Neural progenitor cell (in vitro differentiated cells): Measurements from ENCODE around the gene RAN. TPM values are rescaled to one million over a fixed set of nuclear protein-coding genes. Genes with fewer than 3 reads are reported as not detected.

ENCODE experiments used
- DNase-seq: peaks from one replicate; pipeline ENCODE4 v3.0.0-alpha.2; 2016; ENCODE audit warnings: low spot score
- H2AFZ ChIP-seq: fragments of 200-600 bp; sonication (generic); replicated peaks from 2 replicates; pipeline ENCODE4 v1.6.1; 2016; ENCODE audit warnings: antibody characterized with exemption
- H3F3A ChIP-seq: fragments of 200-600 bp; sonication (generic); 2 replicates; pipeline ENCODE4 v1.6.1; 2016; ENCODE audit warnings: antibody characterized with exemption, low read depth
- H3K27ac ChIP-seq: fragments of 200-600 bp; sonication (generic); 2 replicates; pipeline ENCODE4 v1.5.1; 2016; ENCODE audit warnings: mild to moderate bottlenecking
- H3K27me3 ChIP-seq: fragments of 200-600 bp; sonication (generic); 2 replicates; pipeline ENCODE4 v1.6.1; 2016; ENCODE audit warnings: mild to moderate bottlenecking, moderate library complexity
- H3K36me3 ChIP-seq: fragments of 200-600 bp; sonication (generic); 2 replicates; pipeline ENCODE4 v1.5.1; 2016
- H3K4me1 ChIP-seq: fragments of 200-600 bp; sonication (generic); 2 replicates; pipeline ENCODE4 v1.6.1; 2016; ENCODE audit warnings: mixed run types
- H3K4me2 ChIP-seq: fragments of 200-600 bp; sonication (generic); 2 replicates; pipeline ENCODE4 v1.6.1; 2016
- H3K4me3 ChIP-seq: fragments of 200-600 bp; sonication (generic); 2 replicates; pipeline ENCODE4 v1.5.1; 2016
- H3K79me2 ChIP-seq: fragments of 200-600 bp; sonication (generic); 2 replicates; pipeline ENCODE4 v1.6.1; 2016; ENCODE audit warnings: low read depth
- H3K9ac ChIP-seq: fragments of 200-600 bp; sonication (generic); 2 replicates; pipeline ENCODE4 v1.6.1; 2016
- H3K9me3 ChIP-seq: fragments of 200-600 bp; sonication (generic); 2 replicates; pipeline ENCODE4 v1.5.1; 2016; ENCODE audit warnings: low read depth
- H4K20me1 ChIP-seq: fragments of 200-600 bp; sonication (generic); 2 replicates; pipeline ENCODE4 v1.6.1; 2016; ENCODE audit warnings: low read depth
- H3K27ac Mint-ChIP-seq: 3 replicates; pipeline ENCODE4 v1.8.0; 2021; ENCODE audit warnings: mixed read lengths
- H3K27me3 Mint-ChIP-seq: 2 replicates; pipeline ENCODE4 v1.8.0; 2022; ENCODE audit warnings: low read depth, mild to moderate bottlenecking, inconsistent platforms, moderate library complexity, mixed read lengths; ENCODE audit not compliant: insufficient read depth
- H3K36me3 Mint-ChIP-seq: 3 replicates; pipeline ENCODE4 v1.8.0; 2021; ENCODE audit warnings: mixed read lengths
- H3K4me1 Mint-ChIP-seq: 3 replicates; pipeline ENCODE4 v1.8.0; 2021; ENCODE audit warnings: mixed read lengths
- H3K4me3 Mint-ChIP-seq: 3 replicates; pipeline ENCODE4 v1.8.0; 2021; ENCODE audit warnings: mild to moderate bottlenecking, moderate library complexity, mixed read lengths
- H3K9me3 Mint-ChIP-seq: 3 replicates; pipeline ENCODE4 v1.8.0; 2020; ENCODE audit warnings: mixed read lengths
- EZH2 ChIP-seq: fragments of 200-600 bp; sonication (generic); IDR thresholded peaks from 2 replicates; pipeline ENCODE4 v1.6.1; 2017; ENCODE audit warnings: antibody characterized with exemption, mild to moderate bottlenecking, moderate library complexity
- EZH2phosphoT487 ChIP-seq: fragments of 200-600 bp; sonication (generic); IDR thresholded peaks from 2 replicates; pipeline ENCODE4 v1.6.1; 2017; ENCODE audit warnings: antibody characterized with exemption
- total RNA-seq: library from RNA; depleted of rRNA; stranded (reverse); fragments of >200 nt; gene quantifications from 2 replicates; pipeline ENCODE4 v1.2.3, GENCODE V29; 2015; ENCODE audit warnings: low replicate concordance
- TF ChIP-seq, protein P1 (sequence below): fragments of 200-600 bp; sonication (generic); IDR thresholded peaks from 2 replicates; pipeline ENCODE4 v1.5.1; 2017; ENCODE audit warnings: antibody characterized with exemption, mild to moderate bottlenecking

The RAN gene
- total RNA-seq, 1 donor from 2014 or later, result 1,370 TPM

DNA sequence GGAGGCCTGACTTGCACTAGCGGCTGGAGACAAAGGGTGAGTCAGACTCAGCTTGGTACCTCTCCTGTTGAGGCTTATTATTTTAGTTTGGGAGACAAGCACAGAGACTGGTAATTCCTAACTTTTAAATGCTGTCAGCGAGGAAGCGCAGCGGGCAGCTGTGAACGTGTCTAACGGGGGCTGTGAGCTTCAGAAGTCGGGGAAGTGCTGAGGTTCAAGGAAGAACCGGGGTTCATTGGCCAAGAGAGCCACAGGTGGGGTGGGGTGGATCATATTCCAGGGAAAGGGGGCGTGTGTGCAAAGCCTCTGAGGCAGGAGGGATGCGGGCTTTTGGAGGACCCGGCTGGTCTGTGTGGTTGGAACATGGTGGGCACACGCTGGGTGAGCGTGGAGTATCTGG is 45.7 kb downstream of the RAN start:
- Mint-ChIP-seq H3K4me1 (peaks cover 10% of the 10 kb centered on the region), H3K27ac (no peak overlapping the region), H3K9me3 (peaks cover 8% of the 10 kb centered on the region), H3K36me3 (no peaks in the 10 kb centered on the region), H3K4me3 (no peak overlapping the region), H3K27me3 (peaks cover 24% of the 10 kb centered on the region)
- H3K4me2 ChIP-seq, result no peak overlapping the region
- H3K4me1 ChIP-seq, result peaks cover 8% of the 10 kb centered on the region
- no peaks in the 10 kb centered on the region for H3F3A ChIP-seq
- no peaks in the 10 kb centered on the region for H3K36me3 ChIP-seq
- H2AFZ ChIP-seq, result no peak overlapping the region
- H3K27me3 ChIP-seq, result peaks cover 18% of the 10 kb centered on the region
- H4K20me1 ChIP-seq, result no peaks in the 10 kb centered on the region
- H3K9ac ChIP-seq, result no peak overlapping the region
- no peak for DNase-seq
- H3K9me3 ChIP-seq, result no peaks in the 10 kb centered on the region
- no peaks in the 10 kb centered on the region for H3K79me2 ChIP-seq
- H3K4me3 ChIP-seq, result no peak overlapping the region
- H3K27ac ChIP-seq, result no peak overlapping the region
- TF ChIP-seq EZH2 (no peak), EZH2phosphoT487 (no peak)
- TF ChIP-seq, protein P1, sequence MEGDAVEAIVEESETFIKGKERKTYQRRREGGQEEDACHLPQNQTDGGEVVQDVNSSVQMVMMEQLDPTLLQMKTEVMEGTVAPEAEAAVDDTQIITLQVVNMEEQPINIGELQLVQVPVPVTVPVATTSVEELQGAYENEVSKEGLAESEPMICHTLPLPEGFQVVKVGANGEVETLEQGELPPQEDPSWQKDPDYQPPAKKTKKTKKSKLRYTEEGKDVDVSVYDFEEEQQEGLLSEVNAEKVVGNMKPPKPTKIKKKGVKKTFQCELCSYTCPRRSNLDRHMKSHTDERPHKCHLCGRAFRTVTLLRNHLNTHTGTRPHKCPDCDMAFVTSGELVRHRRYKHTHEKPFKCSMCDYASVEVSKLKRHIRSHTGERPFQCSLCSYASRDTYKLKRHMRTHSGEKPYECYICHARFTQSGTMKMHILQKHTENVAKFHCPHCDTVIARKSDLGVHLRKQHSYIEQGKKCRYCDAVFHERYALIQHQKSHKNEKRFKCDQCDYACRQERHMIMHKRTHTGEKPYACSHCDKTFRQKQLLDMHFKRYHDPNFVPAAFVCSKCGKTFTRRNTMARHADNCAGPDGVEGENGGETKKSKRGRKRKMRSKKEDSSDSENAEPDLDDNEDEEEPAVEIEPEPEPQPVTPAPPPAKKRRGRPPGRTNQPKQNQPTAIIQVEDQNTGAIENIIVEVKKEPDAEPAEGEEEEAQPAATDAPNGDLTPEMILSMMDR, result no peak

DNA sequence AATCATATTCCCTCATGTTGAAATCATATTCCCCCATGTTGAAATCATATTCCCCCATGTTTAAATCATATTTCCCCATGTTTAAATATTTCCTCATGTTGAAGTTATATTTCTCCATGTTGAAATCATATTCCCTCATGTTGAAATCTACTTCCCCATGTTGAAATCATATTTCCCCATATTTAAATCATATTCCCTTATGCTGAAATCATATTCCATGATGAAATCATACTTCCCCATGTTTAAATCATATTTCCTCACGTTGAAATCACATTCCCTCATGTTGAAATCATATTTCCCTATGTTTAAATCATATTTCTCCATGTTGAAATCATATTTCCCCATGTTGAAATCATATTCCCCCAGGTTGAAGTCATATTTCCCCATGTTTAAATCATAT is 47.2 kb downstream of the RAN start:
- no peak overlapping the region for H3K27ac Mint-ChIP-seq
- H3K4me3 Mint-ChIP-seq, result no peak overlapping the region
- no peak overlapping the region for H3K4me3 ChIP-seq

DNA sequence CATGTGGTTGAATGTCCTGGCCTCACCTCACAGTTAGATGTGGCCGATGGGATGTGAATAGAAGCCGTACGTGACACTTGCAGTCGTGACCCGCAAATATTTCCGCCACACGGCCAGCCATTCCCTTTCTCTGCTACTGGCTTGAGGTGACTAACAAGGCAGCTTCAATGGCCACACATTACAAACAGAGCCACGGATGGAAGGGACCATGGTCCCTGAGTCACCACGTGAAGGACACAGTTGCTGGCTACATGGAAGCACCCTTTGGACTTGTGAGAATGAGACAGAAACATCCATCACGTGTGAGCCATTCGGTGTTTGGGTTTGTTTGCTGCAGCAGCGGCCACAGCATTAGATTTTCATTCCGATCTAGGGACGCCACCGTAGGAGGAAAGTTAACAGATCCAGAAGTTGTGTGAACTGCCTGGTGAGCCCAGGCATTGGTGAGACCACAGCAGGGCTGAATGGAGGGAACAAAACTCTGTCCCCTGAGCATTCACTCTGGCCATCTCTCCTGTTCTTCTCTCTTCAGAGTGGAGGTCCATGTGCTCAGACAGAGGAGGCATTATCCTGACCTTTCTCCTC is 48.3 kb downstream of the RAN start:
- Histone ChIP-seq H4K20me1 (no peaks in the 10 kb centered on the region), H3K4me3 (no peak overlapping the region), H3K9me3 (no peaks in the 10 kb centered on the region), H2AFZ (no peak overlapping the region), H3K36me3 (no peaks in the 10 kb centered on the region), H3K27ac (no peak overlapping the region), H3K27me3 (peaks cover 18% of the 10 kb centered on the region), H3K9ac (no peak overlapping the region), H3F3A (no peaks in the 10 kb centered on the region), H3K4me1 (peaks cover 8% of the 10 kb centered on the region), H3K4me2 (no peak overlapping the region), H3K79me2 (no peaks in the 10 kb centered on the region)
- TF ChIP-seq, protein P1, result no peak
- TF ChIP-seq EZH2phosphoT487 (no peak), EZH2 (no peak)
- no peak for DNase-seq
- no peak overlapping the region for H3K27ac Mint-ChIP-seq
- no peaks in the 10 kb centered on the region for H3K36me3 Mint-ChIP-seq
- H3K4me1 Mint-ChIP-seq, result peaks cover 10% of the 10 kb centered on the region
- H3K9me3 Mint-ChIP-seq, result peaks cover 7% of the 10 kb centered on the region
- peaks cover 26% of the 10 kb centered on the region for H3K27me3 Mint-ChIP-seq
- no peak overlapping the region for H3K4me3 Mint-ChIP-seq

More for the DNA sequence above, 47.2 kb downstream of the RAN start:
- no peaks in the 10 kb centered on the region for H3K79me2 ChIP-seq
- H3K4me2 ChIP-seq, result no peak overlapping the region
- H2AFZ ChIP-seq, result no peak overlapping the region
- Mint-ChIP-seq H3K4me1 (peaks cover 10% of the 10 kb centered on the region), H3K9me3 (peaks cover 7% of the 10 kb centered on the region), H3K36me3 (no peaks in the 10 kb centered on the region), H3K27me3 (peaks cover 24% of the 10 kb centered on the region)
- peaks cover 18% of the 10 kb centered on the region for H3K27me3 ChIP-seq
- peaks cover 8% of the 10 kb centered on the region for H3K4me1 ChIP-seq
- H3K36me3 ChIP-seq, result no peaks in the 10 kb centered on the region
- TF ChIP-seq EZH2, result no peak
- TF ChIP-seq, protein P1, result no peak
- no peak for TF ChIP-seq EZH2phosphoT487
- no peaks in the 10 kb centered on the region for H4K20me1 ChIP-seq
- no peak overlapping the region for H3K27ac ChIP-seq
- no peaks in the 10 kb centered on the region for H3F3A ChIP-seq
- H3K9ac ChIP-seq, result no peak overlapping the region
- H3K9me3 ChIP-seq, result no peaks in the 10 kb centered on the region
- DNase-seq, result no peak
